H9 (cell line): ENCODE data around the gene SETBP1. TPM values are rescaled to one million over a fixed set of nuclear protein-coding genes. Genes with fewer than 3 reads are reported as not detected.

Experiments
- DNase-seq: peaks from one replicate; pipeline ENCODE4 v3.0.0-alpha.2; 2017
- H2AFZ ChIP-seq: one replicate; pipeline ENCODE4 v1.6.1; 2013; ENCODE audit warnings: mild to moderate bottlenecking, low read length, control low read depth, moderate library complexity
- H2AK5ac ChIP-seq: 2 replicates; pipeline ENCODE4 v1.6.1; 2013; ENCODE audit warnings: low read length, control low read depth, mixed read lengths; ENCODE audit not compliant: insufficient read length
- H2BK120ac ChIP-seq: one replicate; pipeline ENCODE4 v1.6.1; 2013; ENCODE audit warnings: low read depth, mild to moderate bottlenecking, low read length, control low read depth, inconsistent platforms; ENCODE audit not compliant: poor library complexity, severe bottlenecking
- H2BK12ac ChIP-seq: 2 replicates; pipeline ENCODE4 v1.6.1; 2013; ENCODE audit warnings: low read length, control low read depth, mixed read lengths, low read depth; ENCODE audit not compliant: insufficient read length
- H2BK15ac ChIP-seq: 2 replicates; pipeline ENCODE4 v1.6.1; 2013; ENCODE audit warnings: low read depth, low read length, control low read depth
- H2BK20ac ChIP-seq: one replicate; pipeline ENCODE4 v1.6.1; 2013; ENCODE audit warnings: low read depth, mild to moderate bottlenecking, low read length, control low read depth, inconsistent platforms; ENCODE audit not compliant: poor library complexity, severe bottlenecking
- H2BK5ac ChIP-seq: 2 replicates; pipeline ENCODE4 v1.6.1; 2013; ENCODE audit warnings: low read length, control low read depth, mixed read lengths; ENCODE audit not compliant: insufficient read length
- H3K14ac ChIP-seq: 2 replicates; pipeline ENCODE4 v1.6.1; 2013; ENCODE audit warnings: low read length, control low read depth; ENCODE audit not compliant: insufficient read depth
- H3K18ac ChIP-seq: 2 replicates; pipeline ENCODE4 v1.6.1; 2013; ENCODE audit warnings: low read depth, mild to moderate bottlenecking, mixed read lengths, low read length, control low read depth; ENCODE audit not compliant: insufficient read length
- H3K23ac ChIP-seq: 2 replicates; pipeline ENCODE4 v1.6.1; 2013; ENCODE audit warnings: low read length, control low read depth, mixed read lengths, low read depth; ENCODE audit not compliant: insufficient read length
- H3K23me2 ChIP-seq: 2 replicates; pipeline ENCODE4 v1.6.1; 2013; ENCODE audit warnings: low read depth, mild to moderate bottlenecking, mixed read lengths, low read length, control low read depth; ENCODE audit not compliant: insufficient read length, poor library complexity, severe bottlenecking
- H3K27ac ChIP-seq: 2 replicates; pipeline ENCODE4 v1.5.1; 2013; ENCODE audit warnings: low read length, control low read depth, mixed read lengths, low read depth; ENCODE audit not compliant: insufficient read length
- H3K27me3 ChIP-seq: 2 replicates; pipeline ENCODE4 v1.6.1; 2013; ENCODE audit warnings: low read length, control low read depth, inconsistent platforms; ENCODE audit not compliant: insufficient read depth
- H3K4ac ChIP-seq: 2 replicates; pipeline ENCODE4 v1.6.1; 2013; ENCODE audit warnings: low read depth, mild to moderate bottlenecking, control low read depth, inconsistent platforms, low read length, moderate library complexity
- H3K4me1 ChIP-seq: 2 replicates; pipeline ENCODE4 v1.6.1; 2013; ENCODE audit warnings: low read length, control low read depth, inconsistent platforms; ENCODE audit not compliant: insufficient read depth
- H3K4me2 ChIP-seq: 2 replicates; pipeline ENCODE4 v1.6.1; 2013; ENCODE audit warnings: low read length, control low read depth, mixed read lengths; ENCODE audit not compliant: insufficient read length, insufficient read depth
- H3K56ac ChIP-seq: 2 replicates; pipeline ENCODE4 v1.6.1; 2013; ENCODE audit warnings: low read depth, mild to moderate bottlenecking, mixed read lengths, low read length, control low read depth; ENCODE audit not compliant: insufficient read length
- H3K79me1 ChIP-seq: 2 replicates; pipeline ENCODE4 v1.6.1; 2013; ENCODE audit warnings: low read depth, mild to moderate bottlenecking, moderate library complexity, low read length, control low read depth, inconsistent platforms; ENCODE audit not compliant: insufficient read depth, poor library complexity, severe bottlenecking
- H3K79me2 ChIP-seq: 2 replicates; pipeline ENCODE4 v1.6.1; 2013; ENCODE audit warnings: low read length, control low read depth, inconsistent platforms; ENCODE audit not compliant: insufficient read depth
- H3K9ac ChIP-seq: 2 replicates; pipeline ENCODE4 v1.6.1; 2013; ENCODE audit warnings: low read length, control low read depth, mixed read lengths; ENCODE audit not compliant: insufficient read length; ENCODE audit errors: extremely low read depth
- H3K9me3 ChIP-seq: one replicate; pipeline ENCODE4 v1.6.1; 2013; ENCODE audit warnings: low read depth, low read length, inconsistent platforms; ENCODE audit not compliant: control insufficient read depth
- H3T11ph ChIP-seq: one replicate; pipeline ENCODE4 v1.6.1; 2013; ENCODE audit warnings: mild to moderate bottlenecking, low read length, control low read depth, inconsistent platforms
- H4K20me1 ChIP-seq: one replicate; pipeline ENCODE4 v1.6.1; 2013; ENCODE audit not compliant: control insufficient read depth, insufficient read length, insufficient read depth
- H4K5ac ChIP-seq: 2 replicates; pipeline ENCODE4 v1.6.1; 2013; ENCODE audit warnings: low read depth, mild to moderate bottlenecking, mixed read lengths, low read length, control low read depth; ENCODE audit not compliant: insufficient read length
- H4K8ac ChIP-seq: replicated peaks from 2 replicates; pipeline ENCODE4 v1.6.1; 2013; ENCODE audit warnings: low read length, control low read depth, mixed read lengths, low read depth; ENCODE audit not compliant: insufficient read length
- H4K91ac ChIP-seq: 2 replicates; pipeline ENCODE4 v1.6.1; 2013; ENCODE audit warnings: low read depth, mild to moderate bottlenecking, moderate library complexity, mixed read lengths, low read length, control low read depth; ENCODE audit not compliant: insufficient read length
- H3K27ac Mint-ChIP-seq, 3 experiments: 2 replicates in 2 of 3; 3 replicates in 1 of 3; pipeline ENCODE4 v1.8.0; 2020 to 2021; ENCODE audit warnings: mixed read lengths in 3 of 3, mild to moderate bottlenecking in 1 of 3, moderate library complexity in 1 of 3
- H3K27me3 Mint-ChIP-seq: 2 replicates; pipeline ENCODE4 v1.8.0; 2021; ENCODE audit warnings: low read depth, mild to moderate bottlenecking, moderate library complexity, mixed read lengths
- H3K36me3 Mint-ChIP-seq, 3 experiments: 2 replicates in 2 of 3; 3 replicates in 1 of 3; pipeline ENCODE4 v1.8.0; 2020 to 2021; ENCODE audit warnings: low read depth in 3 of 3, mixed read lengths in 3 of 3; ENCODE audit not compliant: insufficient read depth in 1 of 3
- H3K4me1 Mint-ChIP-seq, 2 experiments: 2 replicates each; pipeline ENCODE4 v1.8.0; 2020; ENCODE audit warnings: mixed read lengths in 2 of 2
- H3K4me3 Mint-ChIP-seq, 2 experiments: 2 replicates in 1 of 2; 3 replicates in 1 of 2; pipeline ENCODE4 v1.8.0; 2020 to 2021; ENCODE audit warnings: mild to moderate bottlenecking in 2 of 2, mixed read lengths in 2 of 2, moderate library complexity in 1 of 2
- H3K9me3 Mint-ChIP-seq, 2 experiments: 2 replicates in 1 of 2; 3 replicates in 1 of 2; pipeline ENCODE4 v1.8.0; 2020; ENCODE audit warnings: mild to moderate bottlenecking in 2 of 2, mixed read lengths in 2 of 2, moderate library complexity in 1 of 2
- CTCF ChIP-seq: fragments of 200-600 bp; sonication (generic); conservative IDR thresholded peaks from 3 replicates; pipeline ENCODE4 v1.8.0; 2021; ENCODE audit warnings: antibody characterized with exemption, mild to moderate bottlenecking
- WGBS: extraction: QIAGEN DNeasy Blood & Tissue Kit; methylation state at CpG from one replicate; pipeline ENCODE4 v1.1.7; 2013; ENCODE audit warnings: missing lambda C conversion rate, low lambda C conversion rate, mixed read lengths; ENCODE audit not compliant: insufficient read length; ENCODE audit errors: extremely low coverage; 5-methylcytosine and 5-hydroxymethylcytosine counted together
- total RNA-seq: library from RNA; stranded (reverse); gene quantifications from 2 replicates; pipeline ENCODE4 v1.2.1, GENCODE V29; 2021

The SETBP1 gene
- total RNA-seq, 1 experiment from 2014 or later, result 4.6 TPM

- Histone ChIP-seq H3T11ph (no peak overlapping the region), H4K20me1 (no peaks in the 10 kb centered on the region), H3K23me2 (no peaks in the 10 kb centered on the region), H3K9me3 (no peaks in the 10 kb centered on the region), H3K79me2 (no peaks in the 10 kb centered on the region), H3K56ac (no peak overlapping the region), H2BK12ac (no peak overlapping the region), H3K14ac (no peak overlapping the region), H4K8ac (no peak overlapping the region), H3K18ac (no peak overlapping the region), H3K4me1 (no peaks in the 10 kb centered on the region), H2AFZ (no peak overlapping the region), H3K4me2 (no peak overlapping the region), H3K4ac (no peak overlapping the region), H3K27me3 (no peaks in the 10 kb centered on the region), H3K9ac (no peak overlapping the region), H2BK120ac (no peak overlapping the region), H3K27ac (no peak overlapping the region), H4K91ac (no peak overlapping the region), H2BK15ac (no peak overlapping the region), H2BK20ac (no peak overlapping the region), H3K23ac (no peak overlapping the region), H4K5ac (no peak overlapping the region), H2AK5ac (no peak overlapping the region), H3K79me1 (no peaks in the 10 kb centered on the region), H2BK5ac (no peak overlapping the region)
- no CpG with 5 or more reads among the region's 13 CpGs for WGBS
- Mint-ChIP-seq H3K4me3 (no peak overlapping the region), H3K4me1 (peaks cover 27 to 28% of the 10 kb centered on the region in 2 experiments), H3K36me3 (peaks cover 0 to 4% (median 0%) of the 10 kb centered on the region in 3 experiments; a peak in 2 of 7 replicates), H3K27me3 (no peaks in the 10 kb centered on the region), H3K27ac (no peak overlapping the region; a peak in 2 of 7 replicates), H3K9me3 (no peaks in the 10 kb centered on the region; a peak in 1 of 5 replicates)
- no peak for TF ChIP-seq CTCF
- no peak for DNase-seq
Measured at GRCh38 chr18:44851856-44852621, 171.4 kb downstream of the SETBP1 start.
